Measurements from ENCODE around the gene BID.

GRCh38 chr22:17694193-17694592 lies 80.1 kb downstream of the BID start:
- no peak for TF ChIP-seq POLR2A (IDR thresholded peaks at IDR 0.05)
- no peak for TF ChIP-seq CTCF (IDR thresholded peaks at IDR 0.05)

Data from adrenal gland (tissue), 5 donors.